ENCODE results near the gene OR6X1. TPM values are rescaled to one million over a fixed set of nuclear protein-coding genes. Genes with fewer than 3 reads are reported as not detected.

The OR6X1 gene
- total and polyA plus RNA-seq, 9 donors = not detected

- no peak for TF ChIP-seq POLR2A (IDR thresholded peaks at IDR 0.05)
- TF ChIP-seq EP300 (IDR thresholded peaks at IDR 0.05) = no peak
- no peak for TF ChIP-seq CTCF (IDR thresholded peaks at IDR 0.05)
- H3K4me1 ChIP-seq (ENCODE audit: insufficient read depth) = no peaks in the 10 kb centered on the region
- no peaks in the 10 kb centered on the region for H3K27me3 ChIP-seq
- intact Hi-C loops (cut with DNase I) = no loop called here
- H3K4me3 ChIP-seq = no peak overlapping the region
- DNase-seq = no peak
- H3K27ac ChIP-seq = no peak overlapping the region
- H3K36me3 ChIP-seq = no peaks in the 10 kb centered on the region
- peaks cover 0 to 3% of the 10 kb centered on the region in 2 donors for H3K9me3 ChIP-seq
These were observed 8.1 kb upstream of the OR6X1 start for GRCh38 chr11:123762422-123762821.

- WGBS, 3 donors = 76 to 87% (median 85%) methylated on average over 1 of the region's 1 CpG
- Histone ChIP-seq H3K27me3 (no peaks in the 10 kb centered on the region), H3K4me3 (no peak overlapping the region), H3K36me3 (no peaks in the 10 kb centered on the region), H3K27ac (no peak overlapping the region), H3K4me1 (ENCODE audit: insufficient read depth) (no peaks in the 10 kb centered on the region), H3K9me3 (peaks cover 0 to 3% of the 10 kb centered on the region in 2 donors)
- intact Hi-C loops (cut with DNase I) = no loop called here
- TF ChIP-seq CTCF (IDR thresholded peaks at IDR 0.05) = no peak
- TF ChIP-seq EP300 (IDR thresholded peaks at IDR 0.05) = no peak
- no peak for TF ChIP-seq POLR2A (IDR thresholded peaks at IDR 0.05)
- DNase-seq = no peak
These were observed 6.6 kb upstream of the OR6X1 start for GRCh38 chr11:123760894-123761293.

DNA sequence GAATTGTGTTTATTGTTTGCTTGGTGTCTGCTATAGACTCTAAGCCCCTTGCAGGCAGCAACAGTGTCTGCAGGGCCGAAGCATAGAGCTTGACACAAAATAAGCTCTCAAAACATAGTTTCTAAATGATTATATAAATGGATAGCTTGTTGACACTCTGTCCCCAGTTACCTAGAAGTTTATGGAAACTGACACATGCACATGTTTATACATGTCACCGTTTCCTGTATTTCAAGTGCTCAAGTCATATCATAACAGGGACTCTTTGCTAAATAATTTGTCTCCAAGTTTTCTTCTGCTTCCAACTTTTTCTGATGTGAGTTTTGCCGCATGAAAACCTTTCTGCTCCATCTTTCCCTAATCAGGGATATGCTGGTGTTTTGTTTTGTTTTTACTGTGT is 3.7 kb upstream of the OR6X1 start:
- no peak overlapping the region for H3K4me3 ChIP-seq
- H3K27ac ChIP-seq = no peak overlapping the region
- no peaks in the 10 kb centered on the region for H3K4me1 ChIP-seq (ENCODE audit: insufficient read depth)
- no peak for TF ChIP-seq EP300 (IDR thresholded peaks at IDR 0.05)
- TF ChIP-seq CTCF (IDR thresholded peaks at IDR 0.05) = no peak
- no peak for TF ChIP-seq POLR2A (IDR thresholded peaks at IDR 0.05)
- no peaks in the 10 kb centered on the region for H3K36me3 ChIP-seq
- WGBS, 3 donors = 6 to 31% (median 11%) methylated on average over 3 of the region's 3 CpGs
- peaks cover 0 to 3% of the 10 kb centered on the region in 2 donors for H3K9me3 ChIP-seq
- H3K27me3 ChIP-seq = no peaks in the 10 kb centered on the region
- DNase-seq = no peak
- intact Hi-C loops (cut with DNase I) = no loop called here

DNA sequence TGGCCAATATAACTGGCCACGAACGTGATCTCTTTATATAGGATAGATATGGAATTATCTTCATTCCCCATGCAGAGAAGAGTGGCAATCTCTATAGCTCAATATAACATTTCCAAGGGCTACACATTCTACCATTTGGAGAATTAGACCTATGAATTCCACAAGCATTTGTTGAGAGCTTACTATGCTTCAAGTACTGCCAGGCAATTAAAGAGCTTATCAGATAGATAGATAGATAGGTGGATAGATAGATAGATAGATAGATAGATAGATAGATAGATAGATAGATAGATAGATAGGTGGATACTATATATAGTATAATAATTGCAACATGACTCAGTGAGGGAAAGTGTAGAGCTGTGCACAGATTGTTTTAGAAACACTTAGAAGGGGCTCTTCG is 1.5 kb upstream of the OR6X1 start:
- intact Hi-C loops (cut with DNase I) = no loop called here

More for the DNA sequence above, 1.5 kb upstream of the OR6X1 start:
- TF ChIP-seq CTCF (IDR thresholded peaks at IDR 0.05) (no peak), EP300 (IDR thresholded peaks at IDR 0.05) (no peak), POLR2A (IDR thresholded peaks at IDR 0.05) (no peak)
- Histone ChIP-seq H3K36me3 (no peaks in the 10 kb centered on the region), H3K27ac (no peak overlapping the region), H3K4me3 (no peak overlapping the region), H3K27me3 (no peaks in the 10 kb centered on the region), H3K4me1 (ENCODE audit: insufficient read depth) (no peaks in the 10 kb centered on the region), H3K9me3 (no peaks in the 10 kb centered on the region)
- no peak for DNase-seq
- WGBS, 3 donors = 77 to 88% (median 87%) methylated on average over 3 of the region's 3 CpGs
